Fibroblast of the conjunctiva (primary cell): ENCODE data around the gene ELK1.
A peak's percentile ranks its signal among the peaks of the same experiment; 100 is the strongest.
"Not testable (repeated sequence)": the region's sequence is repeated elsewhere in the genome, so short reads cannot be mapped to it uniquely, and the experiment has no call there.

Experiments used
- DNase-seq: peaks from one replicate; pipeline ENCODE4 v3.0.0-alpha.2; 2010; ENCODE audit warnings: low read depth

Gene ELK1

GRCh38 chrX:47650164-47651042 lies at the start of gene ELK1:
Gene ELK1, minus strand, starts transcription at chrX:47650563. Its CDS starts 9,122 bp downstream, at chrX:47641441.
- DNase-seq, result peak; percentile 98

- no peak for DNase-seq
These were observed 46.8 kb upstream of the ELK1 start for GRCh38 chrX:47697181-47697580.

- DNase-seq, result no peak
These were observed 39.8 kb upstream of the ELK1 start for GRCh38 chrX:47690175-47690574.

- DNase-seq, result no peak
These were observed 36.9 kb upstream of the ELK1 start for GRCh38 chrX:47687263-47687662.

- no peak for DNase-seq
These were observed 33.5 kb upstream of the ELK1 start for GRCh38 chrX:47683829-47684205.

GRCh38 chrX:47683184-47683828 lies 32.9 kb upstream of the ELK1 start:
- DNase-seq, result no peak

- not testable (repeated sequence) for DNase-seq
These were observed 25.8 kb upstream of the ELK1 start for GRCh38 chrX:47675959-47676859.

GRCh38 chrX:47674776-47675175 lies 24.4 kb upstream of the ELK1 start:
- no peak for DNase-seq

GRCh38 chrX:47665797-47666196 lies 15.4 kb upstream of the ELK1 start:
- DNase-seq, result not testable (repeated sequence)

GRCh38 chrX:47664737-47665136 lies 14.4 kb upstream of the ELK1 start:
- no peak for DNase-seq

- peak; percentile 57 for DNase-seq
These were observed 11.8 kb upstream of the ELK1 start for GRCh38 chrX:47662144-47662657.

GRCh38 chrX:47661539-47661938 lies 11.2 kb upstream of the ELK1 start:
- DNase-seq, result no peak

GRCh38 chrX:47659421-47659726 lies 9.0 kb upstream of the ELK1 start:
- DNase-seq, result no peak

GRCh38 chrX:47658684-47659420 lies 8.5 kb upstream of the ELK1 start, which contains the start of gene UXT:
Gene UXT, minus strand, starts transcription at chrX:47659180. Its CDS starts 253 bp downstream, at chrX:47658927.
- peak; percentile 93 for DNase-seq

- DNase-seq, result no peak
These were observed 7.9 kb upstream of the ELK1 start for GRCh38 chrX:47658301-47658683.

- DNase-seq, result no peak
These were observed 911 bp upstream of the ELK1 start for GRCh38 chrX:47651043-47651905.

- no peak for DNase-seq
These were observed 591 bp downstream of the ELK1 start for GRCh38 chrX:47649781-47650163.

- DNase-seq, result no peak
These were observed 1.1 kb downstream of the ELK1 start for GRCh38 chrX:47649271-47649670.

GRCh38 chrX:47648376-47648775 lies 2.0 kb downstream of the ELK1 start:
- no peak for DNase-seq

GRCh38 chrX:47646636-47647035 lies 3.7 kb downstream of the ELK1 start:
- no peak for DNase-seq

- DNase-seq, result no peak
These were observed 4.8 kb downstream of the ELK1 start for GRCh38 chrX:47645530-47645929.
